NOMO-1 treated with DMSO at 0.1 percent for 48 hours (cell line): Measurements from ENCODE around the gene HHAT.

Experiments
- DNase-seq: peaks from one replicate; lab custom pipeline; 2025; ENCODE audit not compliant: unreplicated experiment; lab: John Stamatoyannopoulos, UW

The HHAT gene

DNA sequence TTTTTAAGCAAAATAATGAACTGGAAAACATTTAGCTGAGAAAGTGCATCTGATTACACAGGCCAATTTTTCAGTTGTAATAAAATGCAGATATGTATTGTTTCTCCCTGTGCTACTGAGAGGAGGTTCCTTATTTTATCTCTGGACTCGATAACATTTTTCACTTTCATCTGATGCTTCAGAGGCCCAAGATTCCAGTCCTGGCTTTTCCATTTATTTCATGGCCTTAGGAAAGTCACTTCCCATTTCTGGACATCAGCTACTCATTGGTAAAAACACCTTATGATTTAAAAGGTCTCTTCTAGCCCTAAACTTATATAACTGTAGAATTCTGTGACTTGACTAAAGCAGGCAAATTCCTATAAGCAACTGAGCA is 203.5 kb downstream of the HHAT start:
- DNase-seq, result no peak

- no peak for DNase-seq
These were observed 207.1 kb downstream of the HHAT start for GRCh38 chr1:210535761-210536160.

DNA sequence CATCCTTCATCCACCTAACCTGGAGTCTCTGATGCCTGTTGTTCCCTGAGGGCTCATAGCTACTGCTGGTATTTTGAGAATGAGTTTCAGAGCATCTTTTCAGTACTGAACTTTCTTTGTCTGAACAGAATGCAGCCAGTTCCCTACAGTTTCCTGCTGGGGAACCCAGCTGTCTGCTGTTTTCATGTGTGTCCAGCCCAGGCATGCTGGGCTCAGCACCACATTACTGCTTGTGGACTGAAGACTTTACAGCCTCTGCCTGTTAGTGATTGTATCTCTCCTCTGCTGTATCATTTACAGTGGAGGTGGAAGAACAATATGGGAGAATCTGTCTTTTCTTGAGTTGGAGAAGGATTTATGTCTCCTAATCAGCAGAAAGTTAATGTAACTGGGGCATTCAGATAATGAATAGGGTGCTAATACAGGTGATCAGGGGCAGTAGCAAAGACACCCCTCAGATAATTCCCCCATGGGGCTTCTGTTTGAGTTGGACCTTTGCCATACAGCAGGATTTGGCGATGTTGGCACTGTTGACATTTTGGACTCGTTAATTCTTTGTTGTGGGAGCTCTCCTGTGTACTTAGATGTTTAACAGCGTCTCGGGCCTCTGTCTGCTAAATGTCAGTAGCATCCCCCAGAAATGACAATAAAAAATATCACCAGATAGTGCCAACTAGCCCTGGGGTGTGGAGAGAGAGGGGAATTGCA is 207.7 kb downstream of the HHAT start:
- no peak for DNase-seq

GRCh38 chr1:210540288-210540687 is 211.6 kb downstream of the HHAT start:
- DNase-seq, result no peak

- no peak for DNase-seq
These were observed 213.1 kb downstream of the HHAT start for GRCh38 chr1:210541680-210542358.

GRCh38 chr1:210551899-210552298 is 223.2 kb downstream of the HHAT start:
- no peak for DNase-seq

DNA sequence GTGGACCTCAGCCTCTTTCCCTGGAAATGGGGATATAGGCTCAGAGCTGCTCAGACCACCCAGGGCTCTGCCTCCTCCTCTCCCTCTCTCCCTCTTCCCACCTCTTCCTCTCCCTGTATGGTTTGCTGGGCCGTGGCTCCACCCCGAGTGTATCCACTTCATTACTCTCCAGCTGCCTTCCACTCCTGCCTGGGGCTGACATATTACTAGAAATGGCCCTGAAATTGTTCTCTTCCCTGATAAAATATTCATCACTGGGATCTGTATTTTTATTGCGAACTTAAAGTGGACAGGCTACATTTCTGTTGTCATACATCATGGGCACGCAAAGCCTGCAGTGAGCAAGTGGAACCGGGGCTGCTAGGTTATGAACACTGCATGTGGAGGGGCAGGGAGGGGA is 225.0 kb downstream of the HHAT start:
- DNase-seq, result no peak

DNA sequence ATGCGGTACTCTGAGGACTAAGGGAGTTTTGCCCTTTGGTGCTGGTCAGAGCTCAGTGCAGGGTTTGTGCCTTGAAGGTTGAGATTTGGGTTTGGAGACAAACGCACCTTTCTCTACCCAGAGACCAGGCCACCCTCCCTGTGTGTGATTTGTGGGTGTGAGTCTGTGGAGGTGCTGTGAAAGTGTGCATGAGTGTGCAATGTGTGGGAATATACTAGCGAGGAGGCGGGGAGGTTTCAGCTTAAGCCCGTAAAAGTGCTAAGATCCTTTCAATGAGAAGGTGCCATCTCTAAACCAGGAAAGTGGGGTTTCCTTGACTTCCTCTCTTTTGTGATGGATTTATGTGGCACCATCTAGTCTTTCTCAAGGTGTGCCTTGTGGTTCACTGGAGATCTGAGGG is 225.7 kb downstream of the HHAT start:
- no peak for DNase-seq

- no peak for DNase-seq
These were observed 227.8 kb downstream of the HHAT start for GRCh38 chr1:210556475-210556874.

DNA sequence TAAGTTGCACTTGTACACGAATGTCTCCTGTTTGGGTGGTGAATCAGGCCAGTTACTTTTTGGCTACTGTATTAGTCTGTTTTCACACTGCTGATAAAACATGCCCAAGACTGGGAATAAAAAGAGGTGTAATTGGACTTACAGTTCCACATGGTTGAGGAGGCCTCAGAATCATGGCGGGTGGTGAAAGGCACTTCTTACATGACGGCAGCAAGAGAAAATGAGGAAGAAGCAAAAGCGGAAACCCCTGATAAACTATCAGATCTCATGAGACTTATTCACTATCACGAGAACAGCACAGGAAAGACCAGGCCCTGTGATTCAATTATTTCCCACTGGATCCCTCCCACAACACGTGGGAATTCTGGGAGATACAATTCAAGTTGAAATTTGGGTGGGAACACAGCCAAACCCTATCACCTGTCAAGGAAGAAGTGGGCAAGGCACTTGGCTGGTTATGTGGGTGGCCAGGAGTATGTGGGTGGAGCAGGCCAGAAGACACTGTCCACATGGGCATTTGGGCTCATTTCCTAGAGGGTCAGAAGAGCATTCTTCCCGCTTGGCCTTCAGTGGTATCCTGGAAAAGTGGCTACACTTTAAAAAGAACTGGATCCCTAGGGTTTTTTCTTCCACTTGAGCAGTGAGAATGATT is 228.8 kb downstream of the HHAT start:
- DNase-seq, result no peak

DNA sequence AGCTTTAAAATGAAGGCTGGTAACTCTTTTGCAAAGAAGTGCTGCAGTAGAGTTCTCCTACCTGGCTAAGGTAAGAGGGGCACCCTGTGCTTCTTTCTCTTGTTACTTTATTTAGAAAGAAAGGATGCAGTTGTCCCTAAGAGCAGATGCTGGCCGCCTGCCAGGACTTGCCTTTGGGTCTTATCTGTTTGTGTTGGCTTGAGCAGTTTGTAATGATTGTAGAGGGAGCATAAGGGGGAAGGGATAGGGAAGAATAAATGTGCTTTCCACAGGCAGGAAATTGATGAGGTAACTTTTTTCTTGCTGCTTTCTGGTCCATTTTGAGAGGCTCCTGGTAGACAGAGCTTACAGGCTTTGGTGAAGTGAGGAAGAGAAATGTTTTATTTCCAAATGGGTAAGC is 229.6 kb downstream of the HHAT start:
- DNase-seq, result no peak

- DNase-seq, result no peak
These were observed 236.6 kb downstream of the HHAT start for GRCh38 chr1:210565306-210565705.

GRCh38 chr1:210568631-210569030 is 239.9 kb downstream of the HHAT start:
- no peak for DNase-seq

- no peak for DNase-seq
These were observed 241.4 kb downstream of the HHAT start for GRCh38 chr1:210570116-210570515.

DNA sequence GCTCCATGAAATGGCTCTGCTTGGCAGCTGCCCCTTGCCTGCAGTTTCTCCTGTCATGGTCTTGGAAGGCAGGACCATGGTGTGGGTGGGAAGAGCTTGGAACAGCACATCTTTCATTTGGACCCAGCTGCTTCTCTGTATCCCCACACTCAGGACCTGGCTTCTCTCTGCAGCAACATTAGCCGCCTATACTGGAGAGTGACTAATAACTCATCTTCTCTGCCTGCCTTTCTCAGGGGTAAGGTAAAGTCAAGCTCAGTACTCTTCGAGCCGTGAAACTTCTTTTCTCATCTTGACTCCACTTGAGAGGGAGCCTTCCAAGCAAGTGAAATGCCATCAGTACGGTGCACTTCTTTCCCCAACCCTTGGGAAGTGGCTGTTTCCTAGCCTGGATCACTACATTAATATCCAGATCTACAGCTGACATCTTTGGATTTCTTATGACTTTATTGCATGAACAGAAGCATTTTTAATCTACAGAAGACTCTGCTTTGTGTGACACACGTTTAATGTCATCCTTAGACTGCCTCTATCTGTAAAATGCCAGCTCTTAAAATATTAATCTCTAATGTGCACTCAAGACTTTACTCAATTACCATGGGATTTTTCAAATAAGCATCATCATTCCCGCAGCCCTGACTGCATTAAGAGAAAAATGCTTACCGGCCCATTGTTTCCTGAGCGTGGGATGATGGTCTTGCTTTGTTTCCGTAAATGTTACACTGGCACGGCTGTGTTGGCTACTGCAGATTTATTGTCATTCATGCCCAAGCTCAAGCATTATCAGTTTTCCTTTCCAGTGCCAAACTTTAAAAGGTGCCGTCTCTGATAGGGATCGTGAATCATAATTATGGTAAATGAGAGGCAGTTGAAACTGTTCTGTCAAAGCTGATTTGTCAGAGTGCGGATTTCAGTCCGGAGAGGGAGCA is 242.9 kb downstream of the HHAT start:
- no peak for DNase-seq

DNA sequence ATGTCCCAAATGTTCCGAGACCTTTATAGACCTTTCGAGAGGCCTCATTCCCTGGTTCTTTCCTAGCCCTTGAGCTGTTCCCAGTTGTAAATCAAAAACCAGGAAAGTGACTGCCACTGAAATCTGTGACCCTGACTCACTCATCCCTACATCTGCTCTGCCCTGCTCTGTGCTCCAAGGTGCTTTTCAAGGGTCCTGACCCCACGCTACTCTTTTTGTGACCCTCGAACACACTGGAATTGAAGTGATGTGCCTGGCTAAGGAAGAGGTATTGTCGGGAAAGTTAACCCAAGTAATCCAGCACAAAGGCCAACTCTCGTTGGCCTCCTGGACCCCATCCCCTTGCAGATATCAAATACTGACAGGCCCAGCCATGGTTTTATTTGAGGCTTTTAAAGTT is 244.4 kb downstream of the HHAT start:
- no peak for DNase-seq

DNA sequence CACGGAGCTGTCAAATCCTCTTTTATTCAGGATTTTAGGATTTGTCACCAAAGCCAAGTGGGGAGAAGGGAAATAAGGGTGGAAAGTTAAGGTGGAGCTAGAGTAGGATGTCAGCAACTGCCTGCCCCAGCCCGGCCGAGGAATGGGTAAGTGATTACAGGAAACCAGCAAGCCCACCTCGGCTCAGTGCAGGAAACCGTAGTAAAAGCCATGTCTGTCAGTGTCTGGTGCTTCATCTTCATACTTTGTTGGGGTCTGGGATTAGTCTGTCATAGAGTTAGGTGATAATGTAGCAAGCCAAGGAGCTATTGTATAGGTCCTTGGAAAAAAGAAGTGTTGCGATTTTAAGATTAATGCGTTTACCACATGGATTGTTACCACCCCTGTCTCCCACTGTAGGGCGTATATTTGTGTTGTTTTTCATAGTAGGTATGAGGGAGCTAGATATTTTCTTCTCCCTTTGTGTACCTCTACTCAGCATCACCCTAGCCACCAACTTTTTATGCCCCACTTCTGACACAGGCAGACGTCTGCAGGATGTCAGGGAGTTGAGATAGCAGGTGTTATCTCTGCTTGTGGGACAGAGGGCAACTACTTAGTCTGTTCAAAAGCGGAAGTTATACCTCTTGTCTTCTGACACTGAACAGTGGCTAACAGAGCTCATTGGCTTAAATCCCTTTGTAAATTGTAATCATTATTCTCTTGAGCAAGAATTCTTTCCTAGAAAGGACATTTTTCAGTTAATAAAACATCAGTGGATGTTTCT is 253.7 kb downstream of the HHAT start:
- DNase-seq, result peak; percentile 19

- peak; percentile 57 for DNase-seq
These were observed 255.9 kb downstream of the HHAT start for GRCh38 chr1:210584439-210585113.

- DNase-seq, result no peak
These were observed 258.1 kb downstream of the HHAT start for GRCh38 chr1:210586771-210587170.

- DNase-seq, result no peak
These were observed 258.9 kb downstream of the HHAT start for GRCh38 chr1:210587566-210587965.
